GM12878 (cell line): ENCODE data around the gene RFT1. TPM values are rescaled to one million over a fixed set of nuclear protein-coding genes. Genes with fewer than 3 reads are reported as not detected.

Experiments used
- BHLHE40 ChIP-seq, 2 experiments: fragments of 450-650 bp in 1 of 2; IDR thresholded peaks; 2 replicates each; pipeline ENCODE4 v1.6.1; 2011 to 2017; ENCODE audit warnings: low read depth in 2 of 2, borderline replicate concordance in 1 of 2, improper control_type of control experiment in 1 of 2, low read length in 1 of 2, mild to moderate bottlenecking in 1 of 2
- BRCA1 ChIP-seq: IDR thresholded peaks from 2 replicates; pipeline ENCODE4 v1.6.1; 2011; ENCODE audit warnings: low read depth, low read length, improper control_type of control experiment
- EZH2 ChIP-seq: IDR thresholded peaks from 2 replicates; pipeline ENCODE4 v1.6.1; 2012; ENCODE audit warnings: low read depth, mild to moderate bottlenecking, control low read depth, inconsistent platforms, low read length, borderline replicate concordance; ENCODE audit not compliant: control insufficient read depth
- FOS ChIP-seq: IDR thresholded peaks from 3 replicates; pipeline ENCODE4 v1.6.1; 2011; ENCODE audit warnings: borderline replicate concordance; ENCODE audit not compliant: insufficient read length; ENCODE audit errors: extremely low read depth
- IKZF1 ChIP-seq: fragments of 450-650 bp; conservative IDR thresholded peaks from 2 replicates; pipeline ENCODE4 v1.6.1; 2017; ENCODE audit warnings: antibody characterized with exemption, mild to moderate bottlenecking
- KLF5 ChIP-seq: fragments of 450-650 bp; IDR thresholded peaks from 2 replicates; pipeline ENCODE4 v1.6.1; 2014; ENCODE audit warnings: mild to moderate bottlenecking; ENCODE audit not compliant: partially characterized antibody
- MEF2A ChIP-seq: IDR thresholded peaks from 2 replicates; pipeline ENCODE4 v1.6.1; 2011; ENCODE audit warnings: low read depth, mild to moderate bottlenecking, low read length, moderate library complexity; ENCODE audit not compliant: insufficient read depth
- MYC ChIP-seq: IDR thresholded peaks from 2 replicates; pipeline ENCODE4 v1.6.1; 2011; ENCODE audit warnings: mild to moderate bottlenecking, low read length, moderate library complexity, inconsistent platforms; ENCODE audit not compliant: insufficient read depth, insufficient replicate concordance, insufficient read length, severe bottlenecking
- NBN ChIP-seq: fragments of 450-650 bp; IDR thresholded peaks from 2 replicates; pipeline ENCODE4 v1.6.1; 2016
- POLR2AphosphoS2 ChIP-seq: IDR thresholded peaks from 2 replicates; pipeline ENCODE4 v1.6.1; 2011; ENCODE audit warnings: low read depth, mild to moderate bottlenecking, low read length, improper control_type of control experiment, moderate library complexity
- SPI1 ChIP-seq: IDR thresholded peaks from 2 replicates; pipeline ENCODE4 v1.6.1; 2011; ENCODE audit warnings: low read depth, mild to moderate bottlenecking, low read length, moderate library complexity, borderline replicate concordance; ENCODE audit not compliant: insufficient read depth
- TBL1XR1 ChIP-seq: IDR thresholded peaks from 2 replicates; pipeline ENCODE4 v1.6.1; 2012; ENCODE audit warnings: low read depth, low read length, improper control_type of control experiment
- TCF7 ChIP-seq: IDR thresholded peaks from 2 replicates; pipeline ENCODE4 v1.6.1; 2014; ENCODE audit warnings: antibody characterized with exemption, borderline replicate concordance
- WRNIP1 ChIP-seq: IDR thresholded peaks from 2 replicates; pipeline ENCODE4 v1.6.1; 2011; ENCODE audit warnings: low read depth, low read length, improper control_type of control experiment, borderline replicate concordance
- ZSCAN29 ChIP-seq: fragments of 450-650 bp; IDR thresholded peaks from 2 replicates; pipeline ENCODE4 v1.6.1; 2017; ENCODE audit warnings: mild to moderate bottlenecking, moderate library complexity
- polyA plus RNA-seq, 11 experiments: library from polyadenylated mRNA; depleted of rRNA in 4 of 11; unstranded in 6 of 11; stranded (reverse) in 5 of 11; fragments of >200 nt; fragmentation: Nextera tagmentation in 4 of 11; fragmentation: Illumina TruSeq in 1 of 11; extraction: Ambion mirVana in 4 of 11; extraction: Trizol in 1 of 11; gene quantifications; 1 replicate in 1 of 11; 2 replicates in 10 of 11; pipeline versions ENCODE4 v1.2.1 to v1.2.3, GENCODE V29; 2011 to 2016; ENCODE audit warnings: inconsistent platforms in 2 of 11, missing spikeins in 2 of 11, low read depth in 1 of 11
- total RNA-seq, 4 experiments: library from RNA; depleted of rRNA in 3 of 4; stranded (reverse); fragments of >200 nt in 3 of 4; fragmentation: Illumina TruSeq in 1 of 4; extraction: Trizol in 1 of 4; gene quantifications; 2 replicates each; pipeline versions ENCODE4 v1.2.1 to v1.2.3, GENCODE V29; 2013 to 2021
- TF ChIP-seq, protein P1 (sequence below): fragments of 450-650 bp; IDR thresholded peaks from 2 replicates; pipeline ENCODE4 v1.6.1; 2017; ENCODE audit warnings: mild to moderate bottlenecking, moderate library complexity
- TF ChIP-seq, protein P2 (sequence below): IDR thresholded peaks from 2 replicates; pipeline ENCODE4 v1.6.1; 2012; ENCODE audit warnings: low read depth, low read length, improper control_type of control experiment
- TF ChIP-seq, protein P3 (sequence below): IDR thresholded peaks from 2 replicates; pipeline ENCODE4 v1.6.1; 2012; ENCODE audit warnings: low read depth, low read length, improper control_type of control experiment
- TF ChIP-seq, protein P4 (sequence below): fragments of 450-650 bp; conservative IDR thresholded peaks from 2 replicates; pipeline ENCODE4 v1.6.1; 2017; ENCODE audit warnings: mild to moderate bottlenecking, moderate library complexity

Gene RFT1
- total and polyA plus RNA-seq, 10 of the 15 experiments (the other 5 are each of a cell fraction or from before 2014, with no cell fraction given) = 16.6 to 75.1 (median 34.5) TPM

DNA sequence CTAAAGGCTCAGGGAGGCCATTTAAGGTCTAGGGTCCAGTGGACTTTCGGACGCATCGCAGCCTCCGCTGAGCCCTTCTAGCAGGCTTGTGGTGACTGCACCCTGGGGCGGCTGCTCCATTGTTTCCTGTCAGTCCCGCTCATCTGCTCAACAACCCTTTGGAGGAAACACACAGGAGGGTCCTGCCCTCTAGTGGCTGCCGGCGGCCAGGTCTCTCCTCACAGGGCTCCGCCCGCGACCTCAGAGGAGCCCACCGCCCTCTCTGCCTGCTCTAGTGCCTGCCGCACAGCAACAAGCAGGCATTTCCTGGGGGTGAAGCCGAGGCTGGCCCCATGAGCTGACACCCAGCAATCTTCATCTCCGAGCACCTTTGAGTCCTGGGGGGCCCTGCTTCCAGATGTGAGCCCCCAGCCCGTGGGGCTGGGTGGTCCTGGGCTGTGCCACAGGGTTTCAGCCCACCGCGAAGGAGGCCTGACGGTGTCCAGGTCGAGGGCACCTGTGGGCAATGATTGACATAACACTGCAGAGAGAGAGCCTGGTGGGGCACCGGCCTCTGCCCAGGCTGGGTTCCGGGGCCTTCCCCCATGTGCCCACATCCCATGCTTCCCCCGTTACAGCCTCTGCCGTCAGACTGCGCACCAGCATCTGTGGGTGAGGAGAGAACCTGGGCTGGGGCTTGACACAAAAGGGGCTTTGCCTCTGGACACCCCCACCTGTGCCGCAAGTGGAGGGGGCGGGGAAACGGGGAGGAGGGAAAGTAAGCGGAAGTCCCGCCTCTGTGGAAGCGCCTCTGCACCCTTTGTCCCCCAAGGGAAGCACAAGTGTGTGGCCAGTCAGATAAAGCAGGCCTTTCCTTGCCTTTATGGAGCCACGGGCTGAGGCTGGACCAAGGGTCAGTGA is 57.3 kb downstream of the RFT1 start (continued):
- TF ChIP-seq, protein P1, sequence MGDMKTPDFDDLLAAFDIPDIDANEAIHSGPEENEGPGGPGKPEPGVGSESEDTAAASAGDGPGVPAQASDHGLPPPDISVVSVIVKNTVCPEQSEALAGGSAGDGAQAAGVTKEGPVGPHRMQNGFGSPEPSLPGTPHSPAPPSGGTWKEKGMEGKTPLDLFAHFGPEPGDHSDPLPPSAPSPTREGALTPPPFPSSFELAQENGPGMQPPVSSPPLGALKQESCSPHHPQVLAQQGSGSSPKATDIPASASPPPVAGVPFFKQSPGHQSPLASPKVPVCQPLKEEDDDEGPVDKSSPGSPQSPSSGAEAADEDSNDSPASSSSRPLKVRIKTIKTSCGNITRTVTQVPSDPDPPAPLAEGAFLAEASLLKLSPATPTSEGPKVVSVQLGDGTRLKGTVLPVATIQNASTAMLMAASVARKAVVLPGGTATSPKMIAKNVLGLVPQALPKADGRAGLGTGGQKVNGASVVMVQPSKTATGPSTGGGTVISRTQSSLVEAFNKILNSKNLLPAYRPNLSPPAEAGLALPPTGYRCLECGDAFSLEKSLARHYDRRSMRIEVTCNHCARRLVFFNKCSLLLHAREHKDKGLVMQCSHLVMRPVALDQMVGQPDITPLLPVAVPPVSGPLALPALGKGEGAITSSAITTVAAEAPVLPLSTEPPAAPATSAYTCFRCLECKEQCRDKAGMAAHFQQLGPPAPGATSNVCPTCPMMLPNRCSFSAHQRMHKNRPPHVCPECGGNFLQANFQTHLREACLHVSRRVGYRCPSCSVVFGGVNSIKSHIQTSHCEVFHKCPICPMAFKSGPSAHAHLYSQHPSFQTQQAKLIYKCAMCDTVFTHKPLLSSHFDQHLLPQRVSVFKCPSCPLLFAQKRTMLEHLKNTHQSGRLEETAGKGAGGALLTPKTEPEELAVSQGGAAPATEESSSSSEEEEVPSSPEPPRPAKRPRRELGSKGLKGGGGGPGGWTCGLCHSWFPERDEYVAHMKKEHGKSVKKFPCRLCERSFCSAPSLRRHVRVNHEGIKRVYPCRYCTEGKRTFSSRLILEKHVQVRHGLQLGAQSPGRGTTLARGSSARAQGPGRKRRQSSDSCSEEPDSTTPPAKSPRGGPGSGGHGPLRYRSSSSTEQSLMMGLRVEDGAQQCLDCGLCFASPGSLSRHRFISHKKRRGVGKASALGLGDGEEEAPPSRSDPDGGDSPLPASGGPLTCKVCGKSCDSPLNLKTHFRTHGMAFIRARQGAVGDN = 0 out of 2 replicates have a peak, but pooled peaks have one; percentile 27
- TF ChIP-seq POLR2AphosphoS2 (0 out of 2 replicates have a peak, but pooled peaks have one; percentile 25), FOS (no peak), IKZF1 (peak; percentile 51), TBL1XR1 (no peak), BHLHE40 (IDR thresholded peaks at IDR 0.05; ENCODE audit: borderline replicate concordance in 1 of 2, low read depth in 2 of 2, low read length in 1 of 2) (peak in 1 of 2 experiments; percentile 52; a peak in 1 of 4 replicates), BRCA1 (no peak), ZSCAN29 (no peak), WRNIP1 (no peak), SPI1 (peak; percentile 66), TCF7 (no peak), MEF2A (no peak), KLF5 (no peak), NBN (0 out of 2 replicates have a peak, but pooled peaks have one; percentile 72), EZH2 (no peak), MYC (no peak)
- TF ChIP-seq, protein P2, sequence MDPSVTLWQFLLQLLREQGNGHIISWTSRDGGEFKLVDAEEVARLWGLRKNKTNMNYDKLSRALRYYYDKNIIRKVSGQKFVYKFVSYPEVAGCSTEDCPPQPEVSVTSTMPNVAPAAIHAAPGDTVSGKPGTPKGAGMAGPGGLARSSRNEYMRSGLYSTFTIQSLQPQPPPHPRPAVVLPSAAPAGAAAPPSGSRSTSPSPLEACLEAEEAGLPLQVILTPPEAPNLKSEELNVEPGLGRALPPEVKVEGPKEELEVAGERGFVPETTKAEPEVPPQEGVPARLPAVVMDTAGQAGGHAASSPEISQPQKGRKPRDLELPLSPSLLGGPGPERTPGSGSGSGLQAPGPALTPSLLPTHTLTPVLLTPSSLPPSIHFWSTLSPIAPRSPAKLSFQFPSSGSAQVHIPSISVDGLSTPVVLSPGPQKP = no peak
- TF ChIP-seq, protein P3, sequence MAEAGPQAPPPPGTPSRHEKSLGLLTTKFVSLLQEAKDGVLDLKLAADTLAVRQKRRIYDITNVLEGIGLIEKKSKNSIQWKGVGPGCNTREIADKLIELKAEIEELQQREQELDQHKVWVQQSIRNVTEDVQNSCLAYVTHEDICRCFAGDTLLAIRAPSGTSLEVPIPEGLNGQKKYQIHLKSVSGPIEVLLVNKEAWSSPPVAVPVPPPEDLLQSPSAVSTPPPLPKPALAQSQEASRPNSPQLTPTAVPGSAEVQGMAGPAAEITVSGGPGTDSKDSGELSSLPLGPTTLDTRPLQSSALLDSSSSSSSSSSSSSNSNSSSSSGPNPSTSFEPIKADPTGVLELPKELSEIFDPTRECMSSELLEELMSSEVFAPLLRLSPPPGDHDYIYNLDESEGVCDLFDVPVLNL = 0 out of 2 replicates have a peak, but pooled peaks have one; percentile 7
- TF ChIP-seq, protein P4, sequence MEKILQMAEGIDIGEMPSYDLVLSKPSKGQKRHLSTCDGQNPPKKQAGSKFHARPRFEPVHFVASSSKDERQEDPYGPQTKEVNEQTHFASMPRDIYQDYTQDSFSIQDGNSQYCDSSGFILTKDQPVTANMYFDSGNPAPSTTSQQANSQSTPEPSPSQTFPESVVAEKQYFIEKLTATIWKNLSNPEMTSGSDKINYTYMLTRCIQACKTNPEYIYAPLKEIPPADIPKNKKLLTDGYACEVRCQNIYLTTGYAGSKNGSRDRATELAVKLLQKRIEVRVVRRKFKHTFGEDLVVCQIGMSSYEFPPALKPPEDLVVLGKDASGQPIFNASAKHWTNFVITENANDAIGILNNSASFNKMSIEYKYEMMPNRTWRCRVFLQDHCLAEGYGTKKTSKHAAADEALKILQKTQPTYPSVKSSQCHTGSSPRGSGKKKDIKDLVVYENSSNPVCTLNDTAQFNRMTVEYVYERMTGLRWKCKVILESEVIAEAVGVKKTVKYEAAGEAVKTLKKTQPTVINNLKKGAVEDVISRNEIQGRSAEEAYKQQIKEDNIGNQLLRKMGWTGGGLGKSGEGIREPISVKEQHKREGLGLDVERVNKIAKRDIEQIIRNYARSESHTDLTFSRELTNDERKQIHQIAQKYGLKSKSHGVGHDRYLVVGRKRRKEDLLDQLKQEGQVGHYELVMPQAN = no peak
